ENCODE data around the gene ISL2. TPM values are rescaled to one million over a fixed set of nuclear protein-coding genes. Genes with fewer than 3 reads are reported as not detected.
A peak's percentile ranks its signal among the peaks of the same experiment; 100 is the strongest.

Gene ISL2
- polyA plus RNA-seq, 3 donors = 0.40 to 2.3 (median 0.52) TPM

GRCh38 chr15:76310475-76311099 is 26.0 kb upstream of the ISL2 start:
- no peaks in the 10 kb centered on the region for H3K9me3 ChIP-seq (replicated peaks in 1 of 2; ENCODE audit: control insufficient read depth in 1 of 2, insufficient read depth in 1 of 2, low read length in 2 of 2)
- peaks cover 44% of the 10 kb centered on the region for H4K20me1 ChIP-seq (ENCODE audit: insufficient read depth, low read length)
- peak overlapping the region; percentile 96 for H2AFZ ChIP-seq (ENCODE audit: insufficient read depth, low read depth, low read length, poor library complexity, severe bottlenecking)
- intact Hi-C loops (cut with micrococcal nuclease) = no loop called here
- DNase-seq = peak; percentile 26 to 47 (median 28)
- H3K4me2 ChIP-seq (replicated peaks; ENCODE audit: extremely low read depth, low read length, poor library complexity, severe bottlenecking) = peak overlapping the region; percentile 84
- H3K79me2 ChIP-seq (ENCODE audit: insufficient read depth, low read length) = peaks cover 58% of the 10 kb centered on the region
- peak overlapping the region; percentile 47 to 96 (median 88) for H3K4me3 ChIP-seq (replicated peaks in 1 of 3; ENCODE audit: low read depth in 2 of 3, low read length in 3 of 3)
- peaks cover 20 to 23% of the 10 kb centered on the region in 2 donors for H3K4me1 ChIP-seq (ENCODE audit: control insufficient read depth in 1 of 2, insufficient read depth in 2 of 2, low read length in 2 of 2)
- H3K9ac ChIP-seq (ENCODE audit: insufficient read depth, low read length, poor library complexity, severe bottlenecking) = peak overlapping the region; percentile 93
- Mint-ChIP-seq H3K4me1 (peaks cover 29% of the 10 kb centered on the region), H3K27ac (peak overlapping the region; percentile 46 to 91 (median 86)), H3K27me3 (ENCODE audit: low read depth in 3 of 3) (peaks cover 4 to 7% (median 5%) of the 10 kb centered on the region in 3 donors), H3K4me3 (peak overlapping the region; percentile 88 to 94), H3K36me3 (peaks cover 0 to 3% of the 10 kb centered on the region in 2 donors), H3K9me3 (peaks cover 0 to 5% (median 0%) of the 10 kb centered on the region in 7 donors)
- 0% methylated on average over 6 of the region's 16 CpGs for WGBS (ENCODE audit: insufficient coverage)
- no peaks in the 10 kb centered on the region for H3K36me3 ChIP-seq (replicated peaks in 1 of 2; ENCODE audit: control insufficient read depth in 1 of 2, insufficient read depth in 2 of 2, low read length in 2 of 2)
- peak overlapping the region; percentile 88 to 94 for H3K27ac ChIP-seq (ENCODE audit: low read depth in 1 of 2, low read length in 2 of 2)
- no peaks in the 10 kb centered on the region for H3K27me3 ChIP-seq (ENCODE audit: control insufficient read depth in 2 of 2, insufficient read depth in 2 of 2, low read length in 2 of 2)
- TF ChIP-seq CTCF (IDR thresholded peaks at IDR 0.05) = no peak

- Histone ChIP-seq H2AFZ (ENCODE audit: insufficient read depth, low read depth, low read length, poor library complexity, severe bottlenecking) (peak within 1 kb of the TSS; percentile 96), H3K4me2 (replicated peaks; ENCODE audit: extremely low read depth, low read length, poor library complexity, severe bottlenecking) (peak within 1 kb of the TSS; percentile 84), H3K9me3 (replicated peaks in 1 of 2; ENCODE audit: control insufficient read depth in 1 of 2, insufficient read depth in 1 of 2, low read length in 2 of 2) (no peaks in the 10 kb centered on the region), H3K27me3 (ENCODE audit: control insufficient read depth in 2 of 2, insufficient read depth in 2 of 2, low read length in 2 of 2) (no peaks in the 10 kb centered on the region), H4K20me1 (ENCODE audit: insufficient read depth, low read length) (peaks cover 39% of the 10 kb centered on the region), H3K36me3 (replicated peaks in 1 of 2; ENCODE audit: control insufficient read depth in 1 of 2, insufficient read depth in 2 of 2, low read length in 2 of 2) (no peaks in the 10 kb centered on the region), H3K4me3 (replicated peaks in 1 of 3; ENCODE audit: low read depth in 2 of 3, low read length in 3 of 3) (peak within 1 kb of the TSS; percentile 47 to 96 (median 88)), H3K27ac (ENCODE audit: low read depth in 1 of 2, low read length in 2 of 2) (peak within 1 kb of the TSS; percentile 88 to 94), H3K9ac (ENCODE audit: insufficient read depth, low read length, poor library complexity, severe bottlenecking) (peak within 1 kb of the TSS; percentile 93), H3K79me2 (ENCODE audit: insufficient read depth, low read length) (peaks cover 50% of the 10 kb centered on the region), H3K4me1 (ENCODE audit: control insufficient read depth in 1 of 2, insufficient read depth in 2 of 2, low read length in 2 of 2) (peaks cover 20 to 23% of the 10 kb centered on the region in 2 donors)
- Mint-ChIP-seq H3K36me3 (peaks cover 0 to 3% of the 10 kb centered on the region in 2 donors), H3K9me3 (peaks cover 0 to 5% (median 0%) of the 10 kb centered on the region in 7 donors), H3K4me3 (peak within 1 kb of the TSS; percentile 88 to 94), H3K4me1 (peaks cover 25% of the 10 kb centered on the region), H3K27me3 (ENCODE audit: low read depth in 3 of 3) (peaks cover 4 to 7% (median 5%) of the 10 kb centered on the region in 3 donors), H3K27ac (peak within 1 kb of the TSS; percentile 64 to 91 (median 86))
- intact Hi-C loops (cut with micrococcal nuclease) = no loop called here
- TF ChIP-seq CTCF (IDR thresholded peaks at IDR 0.05) = no peak
- peak; percentile 86 to 95 (median 95) for DNase-seq
- under 1% methylated on average over 56 of the region's 60 CpGs for WGBS (ENCODE audit: insufficient coverage)
Observed at GRCh38 chr15:76311100-76311953, 25.2 kb upstream of the ISL2 start, which contains the start of gene ETFA. ETFA (minus strand) TSS chr15:76311469; CDS start chr15:76311388, 81 bp downstream.
